HepG2 (cell line): ENCODE measurements around the gene SCAF8. TPM values are rescaled to one million over a fixed set of nuclear protein-coding genes. Genes with fewer than 3 reads are reported as not detected.

ENCODE experiments used
- FOXP1 ChIP-seq, 2 experiments: fragments of 450-650 bp in 1 of 2; IDR thresholded peaks; 2 replicates each; pipeline ENCODE4 v1.6.1; 2017 to 2018; ENCODE audit warnings: antibody characterized with exemption in 1 of 2
- ZFP82 ChIP-seq: sonication (generic); formaldehyde crosslinking; IDR thresholded peaks from 2 replicates; pipeline ENCODE4 v1.5.1; 2020; ENCODE audit warnings: mild to moderate bottlenecking, missing genetic modification reagents, borderline replicate concordance
- ZNF275 ChIP-seq: sonication (generic); formaldehyde crosslinking; IDR thresholded peaks from 2 replicates; pipeline ENCODE4 v1.8.0; 2022; ENCODE audit warnings: missing genetic modification reagents, mild to moderate bottlenecking, inconsistent platforms, borderline replicate concordance
- ZNF430 ChIP-seq: sonication (generic); formaldehyde crosslinking; IDR thresholded peaks from 2 replicates; pipeline ENCODE4 v1.9.0; 2021; ENCODE audit warnings: mild to moderate bottlenecking, missing genetic modification reagents
- ZNF660 ChIP-seq: sonication (generic); formaldehyde crosslinking; IDR thresholded peaks from 2 replicates; pipeline ENCODE4 v1.5.1; 2020; ENCODE audit warnings: mild to moderate bottlenecking, low read depth, missing genetic modification reagents, borderline replicate concordance
- polyA plus RNA-seq, 8 experiments: library from polyadenylated mRNA; depleted of rRNA in 3 of 8; stranded (reverse) in 7 of 8; unstranded in 1 of 8; fragments of >200 nt; fragmentation: Illumina TruSeq in 4 of 8; extraction: Trizol in 4 of 8; gene quantifications; 2 replicates each; pipeline versions ENCODE4 v1.2.1 to v1.2.3, GENCODE V29; 2011 to 2016; ENCODE audit warnings: low read depth in 4 of 8, missing spikeins in 1 of 8, mixed read lengths in 1 of 8; ENCODE audit not compliant: insufficient read depth in 1 of 8
- total RNA-seq, 5 experiments: library from RNA; depleted of rRNA; stranded (reverse); fragments of >200 nt; fragmentation: Illumina TruSeq; extraction: Trizol; gene quantifications; 2 replicates each; pipeline ENCODE4 v1.2.3, GENCODE V29; 2016; ENCODE audit warnings: low read depth in 1 of 5
- TF ChIP-seq, protein P1 (sequence below): sonication (generic); formaldehyde crosslinking; IDR thresholded peaks from 2 replicates; pipeline ENCODE4 v1.5.1; 2020; ENCODE audit warnings: mild to moderate bottlenecking, missing genetic modification reagents, borderline replicate concordance
- TF ChIP-seq, protein P2 (sequence below): sonication (generic); formaldehyde crosslinking; IDR thresholded peaks from 2 replicates; pipeline ENCODE4 v1.5.0; 2020; ENCODE audit warnings: missing genetic modification reagents

Gene SCAF8
- total and polyA plus RNA-seq, 2 of the 13 experiments (the other 11 are each of a cell fraction or from before 2014, with no cell fraction given): 15.3 to 40.8 TPM

DNA sequence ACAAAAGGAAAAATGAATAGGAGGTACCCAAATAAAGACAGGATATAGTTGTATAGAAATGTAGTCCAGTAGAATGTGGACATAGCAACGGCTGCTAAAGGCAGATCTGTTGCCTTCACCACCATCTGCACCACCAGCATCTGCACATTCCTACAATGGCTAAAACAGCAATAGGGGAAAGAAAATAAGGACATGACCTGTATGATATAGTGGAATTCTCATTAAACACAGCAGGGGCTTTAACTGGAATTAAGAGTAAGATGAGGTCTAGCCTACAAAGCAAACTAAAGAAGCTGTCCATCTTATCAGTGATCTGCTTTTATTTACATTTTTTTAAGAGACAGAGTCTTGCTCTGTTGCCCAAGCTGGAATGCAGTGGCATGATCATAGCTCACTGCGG is 26.8 kb upstream of the SCAF8 start (continued):
- TF ChIP-seq, protein P1, sequence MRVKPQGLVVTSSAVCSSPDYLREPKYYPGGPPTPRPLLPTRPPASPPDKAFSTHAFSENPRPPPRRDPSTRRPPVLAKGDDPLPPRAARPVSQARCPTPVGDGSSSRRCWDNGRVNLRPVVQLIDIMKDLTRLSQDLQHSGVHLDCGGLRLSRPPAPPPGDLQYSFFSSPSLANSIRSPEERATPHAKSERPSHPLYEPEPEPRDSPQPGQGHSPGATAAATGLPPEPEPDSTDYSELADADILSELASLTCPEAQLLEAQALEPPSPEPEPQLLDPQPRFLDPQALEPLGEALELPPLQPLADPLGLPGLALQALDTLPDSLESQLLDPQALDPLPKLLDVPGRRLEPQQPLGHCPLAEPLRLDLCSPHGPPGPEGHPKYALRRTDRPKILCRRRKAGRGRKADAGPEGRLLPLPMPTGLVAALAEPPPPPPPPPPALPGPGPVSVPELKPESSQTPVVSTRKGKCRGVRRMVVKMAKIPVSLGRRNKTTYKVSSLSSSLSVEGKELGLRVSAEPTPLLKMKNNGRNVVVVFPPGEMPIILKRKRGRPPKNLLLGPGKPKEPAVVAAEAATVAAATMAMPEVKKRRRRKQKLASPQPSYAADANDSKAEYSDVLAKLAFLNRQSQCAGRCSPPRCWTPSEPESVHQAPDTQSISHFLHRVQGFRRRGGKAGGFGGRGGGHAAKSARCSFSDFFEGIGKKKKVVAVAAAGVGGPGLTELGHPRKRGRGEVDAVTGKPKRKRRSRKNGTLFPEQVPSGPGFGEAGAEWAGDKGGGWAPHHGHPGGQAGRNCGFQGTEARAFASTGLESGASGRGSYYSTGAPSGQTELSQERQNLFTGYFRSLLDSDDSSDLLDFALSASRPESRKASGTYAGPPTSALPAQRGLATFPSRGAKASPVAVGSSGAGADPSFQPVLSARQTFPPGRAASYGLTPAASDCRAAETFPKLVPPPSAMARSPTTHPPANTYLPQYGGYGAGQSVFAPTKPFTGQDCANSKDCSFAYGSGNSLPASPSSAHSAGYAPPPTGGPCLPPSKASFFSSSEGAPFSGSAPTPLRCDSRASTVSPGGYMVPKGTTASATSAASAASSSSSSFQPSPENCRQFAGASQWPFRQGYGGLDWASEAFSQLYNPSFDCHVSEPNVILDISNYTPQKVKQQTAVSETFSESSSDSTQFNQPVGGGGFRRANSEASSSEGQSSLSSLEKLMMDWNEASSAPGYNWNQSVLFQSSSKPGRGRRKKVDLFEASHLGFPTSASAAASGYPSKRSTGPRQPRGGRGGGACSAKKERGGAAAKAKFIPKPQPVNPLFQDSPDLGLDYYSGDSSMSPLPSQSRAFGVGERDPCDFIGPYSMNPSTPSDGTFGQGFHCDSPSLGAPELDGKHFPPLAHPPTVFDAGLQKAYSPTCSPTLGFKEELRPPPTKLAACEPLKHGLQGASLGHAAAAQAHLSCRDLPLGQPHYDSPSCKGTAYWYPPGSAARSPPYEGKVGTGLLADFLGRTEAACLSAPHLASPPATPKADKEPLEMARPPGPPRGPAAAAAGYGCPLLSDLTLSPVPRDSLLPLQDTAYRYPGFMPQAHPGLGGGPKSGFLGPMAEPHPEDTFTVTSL (CRISPR knock-in tag): no peak
- TF ChIP-seq FOXP1 (IDR thresholded peaks at IDR 0.05): no peak
- TF ChIP-seq FOXP1 (CRISPR knock-in tag; IDR thresholded peaks at IDR 0.05): no peak
- no peak for TF ChIP-seq ZFP82 (CRISPR knock-in tag)
- TF ChIP-seq, protein P2, sequence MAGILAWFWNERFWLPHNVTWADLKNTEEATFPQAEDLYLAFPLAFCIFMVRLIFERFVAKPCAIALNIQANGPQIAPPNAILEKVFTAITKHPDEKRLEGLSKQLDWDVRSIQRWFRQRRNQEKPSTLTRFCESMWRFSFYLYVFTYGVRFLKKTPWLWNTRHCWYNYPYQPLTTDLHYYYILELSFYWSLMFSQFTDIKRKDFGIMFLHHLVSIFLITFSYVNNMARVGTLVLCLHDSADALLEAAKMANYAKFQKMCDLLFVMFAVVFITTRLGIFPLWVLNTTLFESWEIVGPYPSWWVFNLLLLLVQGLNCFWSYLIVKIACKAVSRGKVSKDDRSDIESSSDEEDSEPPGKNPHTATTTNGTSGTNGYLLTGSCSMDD (CRISPR knock-in tag): no peak
- TF ChIP-seq ZNF275 (CRISPR knock-in tag): no peak
- no peak for TF ChIP-seq ZNF660
- no peak for TF ChIP-seq ZNF430 (CRISPR knock-in tag)
